HG02884 (cell line): ENCODE results near the gene EIF4E3.

Source experiments
- ATAC-seq: cut with Tn5 transposase; IDR thresholded peaks from one replicate; pipeline ENCODE4 v1.9.1; 2021; ENCODE audit warnings: mild to moderate bottlenecking, moderate library complexity; ENCODE audit not compliant: unreplicated experiment

Gene EIF4E3

DNA sequence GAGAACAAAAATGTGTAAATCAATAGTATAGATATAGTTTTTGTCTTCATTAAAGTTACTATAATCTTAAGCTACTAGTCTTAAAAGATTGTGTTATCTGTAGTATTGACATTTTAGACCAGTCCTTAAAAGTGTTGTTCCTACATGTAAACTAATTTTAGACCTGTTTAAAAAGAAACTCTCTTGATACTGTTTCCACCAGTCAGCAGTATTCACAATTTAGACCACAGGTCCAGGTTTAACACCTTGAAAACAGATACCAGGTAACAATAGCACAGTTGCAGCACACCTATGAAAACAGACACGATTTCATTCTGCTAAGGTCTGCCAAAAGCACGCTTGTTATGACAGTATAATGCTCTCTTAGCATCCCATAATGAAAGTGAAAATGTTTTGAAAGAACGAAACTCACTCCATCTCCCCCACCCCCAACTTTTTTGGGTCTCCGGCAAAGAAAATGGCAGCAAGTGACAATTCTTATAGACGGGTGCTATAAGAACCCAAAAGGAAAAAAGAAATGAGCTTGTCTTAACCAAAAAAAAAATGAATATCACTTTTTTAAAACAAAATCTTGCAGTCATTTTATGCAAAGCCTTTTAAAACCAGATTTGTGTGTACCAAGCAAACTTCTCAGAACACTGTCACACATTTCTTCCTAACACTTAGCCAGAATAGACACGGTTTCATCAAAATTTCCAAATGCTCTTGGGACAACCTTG, 1.6 kb downstream of the EIF4E3 start:
- peak; percentile 35 for ATAC-seq

- ATAC-seq, result no peak
Measured at GRCh38 chr3:71722693-71723092, 2.5 kb downstream of the EIF4E3 start.

DNA sequence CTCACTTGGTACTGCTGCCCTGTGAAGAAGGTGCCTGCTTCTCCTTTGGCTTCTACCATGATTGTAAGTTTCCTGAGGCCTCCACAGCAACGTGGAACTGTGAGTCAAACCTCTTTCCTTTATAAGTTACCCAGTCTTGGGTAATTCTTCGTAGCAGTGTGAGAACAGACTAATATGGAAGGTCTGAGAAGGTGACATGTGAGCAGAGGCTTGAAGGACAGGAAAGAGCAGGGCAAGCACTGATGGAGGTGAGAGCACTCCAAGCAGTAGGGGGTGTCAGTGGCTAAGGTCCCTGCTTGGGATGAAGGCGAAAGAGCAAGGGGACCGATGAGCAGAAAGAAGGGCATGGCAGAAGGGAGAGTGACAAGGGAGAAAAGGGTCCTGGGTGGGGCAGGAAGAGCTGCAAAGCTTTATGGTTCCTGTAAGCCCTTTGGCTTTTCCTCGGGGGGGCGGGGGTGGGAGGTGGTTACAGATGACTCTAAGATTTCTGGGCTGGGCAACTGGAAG, 3.5 kb downstream of the EIF4E3 start:
- ATAC-seq, result no peak

DNA sequence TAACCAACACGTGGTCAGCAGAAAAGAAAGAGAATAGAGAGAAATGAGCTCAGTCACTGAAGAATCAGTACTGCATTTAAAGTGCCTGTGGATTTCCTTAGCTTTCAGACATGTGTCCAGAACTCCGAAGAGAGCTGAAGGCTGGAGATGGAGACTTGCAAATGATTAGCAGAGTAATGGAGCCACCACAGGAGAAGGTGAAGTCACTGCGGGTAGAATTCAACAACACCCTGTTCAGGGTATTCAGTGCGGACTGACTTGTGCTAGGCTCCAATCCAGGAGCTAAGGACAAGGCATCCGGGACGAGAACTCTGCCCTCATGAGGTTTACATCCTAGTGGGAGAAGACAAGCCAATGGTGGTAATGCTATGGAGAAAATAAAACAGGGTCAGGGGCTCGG, 4.2 kb downstream of the EIF4E3 start:
- no peak for ATAC-seq

DNA sequence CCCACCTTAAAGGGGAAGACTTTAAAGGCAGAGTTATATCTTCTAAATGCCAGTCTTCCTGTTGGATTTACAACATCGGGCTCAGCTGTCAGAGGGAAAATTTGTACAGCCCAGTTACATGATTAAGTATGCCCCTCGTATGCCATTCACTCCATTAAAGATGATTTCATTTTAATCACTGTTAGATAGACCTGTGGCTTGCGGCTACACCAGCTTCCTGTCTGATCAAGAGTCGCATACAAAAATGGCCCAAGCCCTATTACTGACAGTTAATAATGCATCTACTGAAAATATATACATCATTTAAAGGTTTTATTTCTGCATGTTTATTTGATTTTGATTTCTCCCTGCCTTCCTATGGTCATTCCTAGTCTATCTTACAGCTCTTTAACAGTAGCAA, 7.1 kb downstream of the EIF4E3 start:
- no peak for ATAC-seq

- no peak for ATAC-seq
Measured at GRCh38 chr3:71714595-71714994, 10.6 kb downstream of the EIF4E3 start.

DNA sequence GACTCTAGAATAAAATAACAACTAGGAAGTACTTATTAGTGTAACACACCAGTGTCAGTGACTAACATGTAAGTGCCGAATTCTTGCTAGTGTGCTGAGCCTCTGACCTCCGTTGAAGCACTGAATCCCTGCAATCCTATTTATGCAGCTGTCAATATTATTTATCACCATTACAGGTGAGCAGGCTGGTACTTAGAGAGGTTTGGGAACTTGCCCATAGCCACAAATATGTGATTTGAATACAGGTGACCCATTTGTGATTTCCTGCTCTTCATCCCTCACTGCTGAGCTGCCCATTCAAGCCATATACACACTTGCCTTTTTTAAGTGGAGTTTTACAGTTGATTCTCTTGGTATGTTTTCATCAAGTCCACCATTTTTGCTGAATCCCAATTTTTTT, 12.2 kb downstream of the EIF4E3 start:
- ATAC-seq, result no peak

- peak; percentile 77 for ATAC-seq
Measured at GRCh38 chr3:71710906-71711494, 14.2 kb downstream of the EIF4E3 start.

GRCh38 chr3:71709908-71710511, 15.2 kb downstream of the EIF4E3 start:
- no peak for ATAC-seq

- ATAC-seq, result no peak
Measured at GRCh38 chr3:71708476-71709105, 16.6 kb downstream of the EIF4E3 start.

DNA sequence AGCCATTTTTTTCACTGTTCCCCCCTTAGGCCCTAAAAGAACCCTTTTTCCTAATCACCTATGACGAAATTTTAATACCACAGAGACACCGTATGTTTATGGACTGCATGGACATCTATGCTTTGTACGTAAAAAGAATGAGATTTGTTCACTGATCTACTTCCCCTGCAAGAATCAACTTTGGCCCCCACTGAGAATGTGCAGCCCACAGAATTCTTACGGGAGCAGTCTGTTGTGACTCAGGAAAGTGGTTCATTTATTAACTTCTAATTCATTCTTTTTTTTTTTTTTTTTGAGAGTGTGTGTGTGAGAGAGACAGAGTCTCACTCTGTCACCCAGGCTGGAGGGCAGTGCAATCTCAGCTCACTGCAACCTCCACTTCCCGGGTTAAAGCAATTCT, 17.6 kb downstream of the EIF4E3 start:
- ATAC-seq, result no peak

GRCh38 chr3:71705681-71706080, 19.5 kb downstream of the EIF4E3 start:
- no peak for ATAC-seq

GRCh38 chr3:71704915-71705314, 20.3 kb downstream of the EIF4E3 start:
- ATAC-seq, result no peak

DNA sequence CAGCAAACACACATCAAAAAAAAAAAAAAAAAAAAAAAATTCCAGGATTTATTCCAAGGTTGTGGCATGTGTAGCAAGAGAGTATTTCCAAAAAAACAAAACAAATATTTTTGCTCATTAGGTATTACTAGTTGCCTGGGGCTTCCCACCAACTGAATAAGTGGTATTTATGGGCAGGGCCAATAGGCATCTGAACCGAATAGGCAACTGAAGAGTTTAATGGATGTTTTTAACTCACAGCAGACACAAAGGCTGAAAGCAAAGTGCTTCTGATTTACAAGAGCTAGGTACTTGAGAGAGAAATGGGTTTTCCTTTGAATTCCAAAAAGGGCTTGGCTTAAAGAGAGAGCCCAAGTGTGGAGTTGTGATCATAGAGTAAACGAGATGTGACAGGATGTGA, 21.4 kb downstream of the EIF4E3 start:
- no peak for ATAC-seq

- no peak for ATAC-seq
Measured at GRCh38 chr3:71702131-71703024, 22.8 kb downstream of the EIF4E3 start.

- ATAC-seq, result no peak
Measured at GRCh38 chr3:71701251-71701762, 23.9 kb downstream of the EIF4E3 start.

GRCh38 chr3:71695000-71695482, 30.2 kb downstream of the EIF4E3 start:
- no peak for ATAC-seq

DNA sequence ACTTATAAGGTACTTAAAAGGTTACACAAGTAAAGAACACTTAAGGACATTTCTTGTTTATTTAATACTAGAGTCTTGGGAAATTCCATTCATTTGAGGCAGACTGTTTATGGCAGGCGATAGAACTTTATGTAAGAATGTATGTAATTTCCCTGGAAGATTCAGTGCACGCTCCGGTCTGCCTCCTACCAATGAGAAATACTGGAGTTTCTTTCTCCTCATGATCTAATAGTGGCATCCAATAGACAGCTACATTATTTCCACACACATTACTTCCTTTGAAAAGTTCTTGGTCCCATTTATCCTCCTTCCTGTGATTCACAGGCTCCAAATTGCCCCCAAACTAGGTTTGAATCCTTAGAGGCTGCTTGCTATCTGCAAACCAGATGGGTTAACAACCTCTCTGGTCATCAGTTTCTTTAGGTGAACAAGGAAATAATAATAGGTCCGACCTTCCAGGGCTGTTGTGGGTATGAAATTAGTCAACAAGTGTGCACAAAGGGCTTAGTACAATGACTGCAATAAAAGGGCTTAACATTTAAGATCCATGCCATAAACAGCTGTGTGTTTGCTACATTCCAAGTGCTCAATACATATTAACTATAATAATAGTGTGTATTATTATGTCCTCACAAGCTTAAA, 30.7 kb downstream of the EIF4E3 start:
- ATAC-seq, result no peak

- ATAC-seq, result no peak
Measured at GRCh38 chr3:71693641-71694040, 31.6 kb downstream of the EIF4E3 start.

DNA sequence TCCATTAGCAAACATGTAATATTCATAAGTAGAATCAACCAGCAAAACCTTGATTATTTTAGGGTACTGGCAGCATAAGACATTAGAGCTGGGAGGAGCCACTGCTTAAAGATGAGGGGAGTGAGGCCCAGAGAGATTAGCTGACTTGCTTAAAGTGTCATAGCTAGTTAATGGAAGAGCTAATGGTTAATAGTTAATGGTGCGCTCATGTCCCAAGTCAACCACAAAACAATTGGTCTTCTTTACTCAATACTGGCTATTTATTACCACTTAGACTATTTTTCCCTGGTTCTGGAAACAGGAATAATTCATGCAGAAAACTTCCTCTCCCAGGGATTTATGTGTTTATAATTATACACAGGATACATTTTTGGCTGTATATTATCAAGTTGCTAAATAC, 33.1 kb downstream of the EIF4E3 start:
- no peak for ATAC-seq
